Measurements from ENCODE around the gene DNAJC11.

GRCh38 chr1:6672558-6672957, 29.1 kb downstream of the DNAJC11 start:
- TF ChIP-seq, protein P1, sequence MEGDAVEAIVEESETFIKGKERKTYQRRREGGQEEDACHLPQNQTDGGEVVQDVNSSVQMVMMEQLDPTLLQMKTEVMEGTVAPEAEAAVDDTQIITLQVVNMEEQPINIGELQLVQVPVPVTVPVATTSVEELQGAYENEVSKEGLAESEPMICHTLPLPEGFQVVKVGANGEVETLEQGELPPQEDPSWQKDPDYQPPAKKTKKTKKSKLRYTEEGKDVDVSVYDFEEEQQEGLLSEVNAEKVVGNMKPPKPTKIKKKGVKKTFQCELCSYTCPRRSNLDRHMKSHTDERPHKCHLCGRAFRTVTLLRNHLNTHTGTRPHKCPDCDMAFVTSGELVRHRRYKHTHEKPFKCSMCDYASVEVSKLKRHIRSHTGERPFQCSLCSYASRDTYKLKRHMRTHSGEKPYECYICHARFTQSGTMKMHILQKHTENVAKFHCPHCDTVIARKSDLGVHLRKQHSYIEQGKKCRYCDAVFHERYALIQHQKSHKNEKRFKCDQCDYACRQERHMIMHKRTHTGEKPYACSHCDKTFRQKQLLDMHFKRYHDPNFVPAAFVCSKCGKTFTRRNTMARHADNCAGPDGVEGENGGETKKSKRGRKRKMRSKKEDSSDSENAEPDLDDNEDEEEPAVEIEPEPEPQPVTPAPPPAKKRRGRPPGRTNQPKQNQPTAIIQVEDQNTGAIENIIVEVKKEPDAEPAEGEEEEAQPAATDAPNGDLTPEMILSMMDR (IDR thresholded peaks at IDR 0.05; ENCODE audit: borderline replicate concordance, extremely low read depth, low read length, poor library complexity, severe bottlenecking) = no peak
- no peak for TF ChIP-seq EZH2 (IDR thresholded peaks at IDR 0.05; ENCODE audit: borderline replicate concordance, low read depth, low read length, severe bottlenecking)
